Measurements from ENCODE around the gene GRAMD1A.
A peak's percentile ranks its signal among the peaks of the same experiment; 100 is the strongest.

Gene GRAMD1A

GRCh38 chr19:35038623-35039512, 38.7 kb downstream of the GRAMD1A start:
- no peak overlapping the region for H4K91ac ChIP-seq (ENCODE audit: low read length)
- H3K4me2 ChIP-seq (ENCODE audit: low read length, poor library complexity, severe bottlenecking) = no peak overlapping the region
- peaks cover 3 to 5% of the 10 kb centered on the region in 2 experiments for H3K36me3 ChIP-seq (ENCODE audit: control insufficient read depth in 1 of 2, insufficient read depth in 2 of 2, low read depth in 1 of 2, low read length in 2 of 2)
- DNase-seq = peak; percentile 50
- peak overlapping the region in 1 of 2 experiments; percentile 17 for H2BK12ac ChIP-seq (ENCODE audit: low read length in 2 of 2)
- H3K9ac ChIP-seq (ENCODE audit: low read length) = no peak overlapping the region
- peaks cover 0 to 11% of the 10 kb centered on the region in 2 experiments for H3K27me3 ChIP-seq (ENCODE audit: control insufficient read depth in 1 of 2, insufficient read depth in 1 of 2, low read length in 2 of 2)
- H2BK120ac ChIP-seq (ENCODE audit: low read depth, low read length) = no peak overlapping the region
- H4K8ac ChIP-seq (ENCODE audit: low read length) = no peak overlapping the region
- no peak overlapping the region for H2BK5ac ChIP-seq (ENCODE audit: low read depth, low read length, poor library complexity, severe bottlenecking)
- no peak overlapping the region for H2AK5ac ChIP-seq (ENCODE audit: low read length, severe bottlenecking)
- H3K27ac ChIP-seq (ENCODE audit: low read length, poor library complexity, severe bottlenecking) = no peak overlapping the region
- no peak overlapping the region for H2AFZ ChIP-seq (ENCODE audit: low read depth, low read length)
- no peak overlapping the region for H3K4ac ChIP-seq (ENCODE audit: low read depth in 1 of 2, low read length in 2 of 2)
- H3K4me1 ChIP-seq (ENCODE audit: control insufficient read depth, insufficient read depth, low read depth, low read length) = peaks cover 33% of the 10 kb centered on the region
- no peak overlapping the region for H2BK15ac ChIP-seq (ENCODE audit: low read depth, poor library complexity, severe bottlenecking)
- H3K14ac ChIP-seq (ENCODE audit: low read length in 2 of 2) = peak overlapping the region in 1 of 2 experiments; percentile 87
- no peaks in the 10 kb centered on the region for H3K9me3 ChIP-seq (ENCODE audit: control insufficient read depth, low read length)
- H3K18ac ChIP-seq (ENCODE audit: low read depth in 1 of 2, low read length in 2 of 2) = peak overlapping the region in 1 of 2 experiments; percentile 21
- WGBS = 45% methylated on average over 12 of the region's 17 CpGs
- no peaks in the 10 kb centered on the region for H3K79me1 ChIP-seq (replicated peaks; ENCODE audit: low read length, poor library complexity, severe bottlenecking)
- H3K4me3 ChIP-seq (ENCODE audit: insufficient read depth in 1 of 2, low read depth in 1 of 2, low read length in 2 of 2) = no peak overlapping the region
- H3K23ac ChIP-seq (ENCODE audit: low read length in 2 of 2) = no peak overlapping the region

GRCh38 chr19:35039881-35040825, 40.0 kb downstream of the GRAMD1A start:
- Histone ChIP-seq H2BK12ac (ENCODE audit: low read length in 2 of 2) (peak overlapping the region; percentile 45 to 97), H2BK15ac (ENCODE audit: low read depth, poor library complexity, severe bottlenecking) (peak overlapping the region; percentile 82), H2BK5ac (ENCODE audit: low read depth, low read length, poor library complexity, severe bottlenecking) (no peak overlapping the region), H3K27ac (ENCODE audit: low read length, poor library complexity, severe bottlenecking) (no peak overlapping the region), H3K14ac (ENCODE audit: low read length in 2 of 2) (peak overlapping the region in 1 of 2 experiments; percentile 26), H3K4me1 (ENCODE audit: control insufficient read depth, insufficient read depth, low read depth, low read length) (peaks cover 33% of the 10 kb centered on the region), H2AK5ac (ENCODE audit: low read length, severe bottlenecking) (peak overlapping the region; percentile 26), H3K4me2 (ENCODE audit: low read length, poor library complexity, severe bottlenecking) (no peak overlapping the region), H4K91ac (ENCODE audit: low read length) (peak overlapping the region; percentile 92), H3K4me3 (ENCODE audit: insufficient read depth in 1 of 2, low read depth in 1 of 2, low read length in 2 of 2) (peak overlapping the region in 1 of 2 experiments; percentile 21), H3K9me3 (ENCODE audit: control insufficient read depth, low read length) (no peaks in the 10 kb centered on the region), H3K18ac (ENCODE audit: low read depth in 1 of 2, low read length in 2 of 2) (peak overlapping the region; percentile 91 to 92), H4K8ac (ENCODE audit: low read length) (peak overlapping the region; percentile 83), H3K4ac (ENCODE audit: low read depth in 1 of 2, low read length in 2 of 2) (peak overlapping the region; percentile 5 to 67), H2BK120ac (ENCODE audit: low read depth, low read length) (peak overlapping the region; percentile 66), H3K23ac (ENCODE audit: low read length in 2 of 2) (no peak overlapping the region), H3K9ac (ENCODE audit: low read length) (peak overlapping the region; percentile 17), H3K79me1 (replicated peaks; ENCODE audit: low read length, poor library complexity, severe bottlenecking) (no peaks in the 10 kb centered on the region), H3K36me3 (ENCODE audit: control insufficient read depth in 1 of 2, insufficient read depth in 2 of 2, low read depth in 1 of 2, low read length in 2 of 2) (no peaks in the 10 kb centered on the region), H3K27me3 (ENCODE audit: control insufficient read depth in 1 of 2, insufficient read depth in 1 of 2, low read length in 2 of 2) (peaks cover 0 to 11% of the 10 kb centered on the region in 2 experiments), H2AFZ (ENCODE audit: low read depth, low read length) (no peak overlapping the region)
- WGBS = 86% methylated on average over 33 of the region's 39 CpGs
- DNase-seq = no peak

GRCh38 chr19:35040826-35041547, 40.9 kb downstream of the GRAMD1A start:
- Histone ChIP-seq H3K27me3 (ENCODE audit: control insufficient read depth in 1 of 2, insufficient read depth in 1 of 2, low read length in 2 of 2) (peaks cover 0 to 11% of the 10 kb centered on the region in 2 experiments), H2BK120ac (ENCODE audit: low read depth, low read length) (peak overlapping the region; percentile 71), H3K23ac (ENCODE audit: low read length in 2 of 2) (no peak overlapping the region), H3K79me1 (replicated peaks; ENCODE audit: low read length, poor library complexity, severe bottlenecking) (no peaks in the 10 kb centered on the region), H4K8ac (ENCODE audit: low read length) (peak overlapping the region; percentile 89), H4K91ac (ENCODE audit: low read length) (peak overlapping the region; percentile 92), H2BK15ac (ENCODE audit: low read depth, poor library complexity, severe bottlenecking) (peak overlapping the region; percentile 82), H3K14ac (ENCODE audit: low read length in 2 of 2) (peak overlapping the region in 1 of 2 experiments; percentile 26), H3K4ac (ENCODE audit: low read depth in 1 of 2, low read length in 2 of 2) (peak overlapping the region; percentile 77 to 89), H3K9ac (ENCODE audit: low read length) (peak overlapping the region; percentile 17), H3K27ac (ENCODE audit: low read length, poor library complexity, severe bottlenecking) (no peak overlapping the region), H3K9me3 (ENCODE audit: control insufficient read depth, low read length) (no peaks in the 10 kb centered on the region), H3K36me3 (ENCODE audit: control insufficient read depth in 1 of 2, insufficient read depth in 2 of 2, low read depth in 1 of 2, low read length in 2 of 2) (no peaks in the 10 kb centered on the region), H2AFZ (ENCODE audit: low read depth, low read length) (peak overlapping the region; percentile 46), H2BK5ac (ENCODE audit: low read depth, low read length, poor library complexity, severe bottlenecking) (no peak overlapping the region), H2BK12ac (ENCODE audit: low read length in 2 of 2) (peak overlapping the region; percentile 45 to 97), H3K4me1 (ENCODE audit: control insufficient read depth, insufficient read depth, low read depth, low read length) (peaks cover 33% of the 10 kb centered on the region), H2AK5ac (ENCODE audit: low read length, severe bottlenecking) (peak overlapping the region; percentile 26), H3K4me3 (ENCODE audit: insufficient read depth in 1 of 2, low read depth in 1 of 2, low read length in 2 of 2) (peak overlapping the region in 1 of 2 experiments; percentile 49), H3K18ac (ENCODE audit: low read depth in 1 of 2, low read length in 2 of 2) (peak overlapping the region; percentile 91 to 92), H3K4me2 (ENCODE audit: low read length, poor library complexity, severe bottlenecking) (peak overlapping the region; percentile 47)
- DNase-seq = peak; percentile 30
- 18% methylated on average over 29 of the region's 36 CpGs for WGBS

All from mesenchymal stem cell (in vitro differentiated cells and primary cell).